Measurements from ENCODE around the gene ADCY2.
"Not testable (repeated sequence)": the region's sequence is repeated elsewhere in the genome, so short reads cannot be mapped to it uniquely, and the experiment has no call there.

The ADCY2 gene

DNA sequence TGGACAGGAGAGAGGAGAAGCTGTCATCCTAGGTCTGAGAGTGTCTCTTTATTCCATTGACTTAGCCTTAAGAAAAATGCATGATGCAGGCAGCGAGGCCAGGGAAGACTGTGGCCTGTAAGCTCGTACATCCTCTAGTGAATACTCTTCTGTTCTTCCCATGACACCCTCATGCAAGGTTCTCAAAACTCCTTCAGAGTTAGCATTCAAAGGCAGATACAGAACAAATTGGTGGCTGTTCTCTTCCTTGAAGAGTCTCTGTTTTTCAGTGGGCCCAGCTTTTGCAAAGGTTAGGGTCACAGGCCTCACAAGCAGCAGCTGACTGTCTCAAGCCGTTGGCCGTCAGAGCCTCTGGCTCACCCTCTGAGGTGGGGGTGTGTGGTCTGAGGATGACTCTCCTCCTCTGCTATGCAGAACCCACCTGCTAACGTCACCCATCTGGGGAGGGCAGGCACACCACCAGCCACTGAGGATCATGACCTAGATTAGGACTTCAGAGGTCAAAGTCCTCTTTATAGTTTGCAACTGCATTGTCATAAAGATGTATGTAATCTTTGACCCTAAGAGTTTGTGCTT is 15.1 kb downstream of the ADCY2 start:
- Mint-ChIP-seq H3K4me1 (ENCODE audit: low read depth in 2 of 2) (no peaks in the 10 kb centered on the region), H3K27me3 (no peaks in the 10 kb centered on the region), H3K9me3 (peaks cover 10 to 12% of the 10 kb centered on the region in 2 donors), H3K27ac (no peak overlapping the region), H3K4me3 (no peak overlapping the region), H3K36me3 (ENCODE audit: insufficient read depth) (no peaks in the 10 kb centered on the region)
- ATAC-seq (replicated peaks) (no peak), DNase-seq (no peak)

GRCh38 chr5:7412409-7412808 is 16.5 kb downstream of the ADCY2 start:
- no peak overlapping the region for H3K4me3 Mint-ChIP-seq
- H3K4me1 Mint-ChIP-seq (ENCODE audit: low read depth in 2 of 2) = no peaks in the 10 kb centered on the region
- H3K9me3 Mint-ChIP-seq = peaks cover 2 to 4% of the 10 kb centered on the region in 2 donors
- DNase-seq = no peak
- H3K36me3 Mint-ChIP-seq (ENCODE audit: insufficient read depth) = no peaks in the 10 kb centered on the region
- no peaks in the 10 kb centered on the region for H3K27me3 Mint-ChIP-seq
- no peak overlapping the region for H3K27ac Mint-ChIP-seq
- ATAC-seq (replicated peaks) = no peak

GRCh38 chr5:7415123-7415522 is 19.2 kb downstream of the ADCY2 start:
- no peak for DNase-seq
- no peak overlapping the region for H3K27ac Mint-ChIP-seq
- peaks cover 0 to 4% of the 10 kb centered on the region in 2 donors for H3K9me3 Mint-ChIP-seq
- no peaks in the 10 kb centered on the region for H3K4me1 Mint-ChIP-seq (ENCODE audit: low read depth in 2 of 2)
- H3K27me3 Mint-ChIP-seq = no peaks in the 10 kb centered on the region
- no peak for ATAC-seq (replicated peaks)
- H3K36me3 Mint-ChIP-seq (ENCODE audit: insufficient read depth) = no peaks in the 10 kb centered on the region
- no peak overlapping the region for H3K4me3 Mint-ChIP-seq

DNA sequence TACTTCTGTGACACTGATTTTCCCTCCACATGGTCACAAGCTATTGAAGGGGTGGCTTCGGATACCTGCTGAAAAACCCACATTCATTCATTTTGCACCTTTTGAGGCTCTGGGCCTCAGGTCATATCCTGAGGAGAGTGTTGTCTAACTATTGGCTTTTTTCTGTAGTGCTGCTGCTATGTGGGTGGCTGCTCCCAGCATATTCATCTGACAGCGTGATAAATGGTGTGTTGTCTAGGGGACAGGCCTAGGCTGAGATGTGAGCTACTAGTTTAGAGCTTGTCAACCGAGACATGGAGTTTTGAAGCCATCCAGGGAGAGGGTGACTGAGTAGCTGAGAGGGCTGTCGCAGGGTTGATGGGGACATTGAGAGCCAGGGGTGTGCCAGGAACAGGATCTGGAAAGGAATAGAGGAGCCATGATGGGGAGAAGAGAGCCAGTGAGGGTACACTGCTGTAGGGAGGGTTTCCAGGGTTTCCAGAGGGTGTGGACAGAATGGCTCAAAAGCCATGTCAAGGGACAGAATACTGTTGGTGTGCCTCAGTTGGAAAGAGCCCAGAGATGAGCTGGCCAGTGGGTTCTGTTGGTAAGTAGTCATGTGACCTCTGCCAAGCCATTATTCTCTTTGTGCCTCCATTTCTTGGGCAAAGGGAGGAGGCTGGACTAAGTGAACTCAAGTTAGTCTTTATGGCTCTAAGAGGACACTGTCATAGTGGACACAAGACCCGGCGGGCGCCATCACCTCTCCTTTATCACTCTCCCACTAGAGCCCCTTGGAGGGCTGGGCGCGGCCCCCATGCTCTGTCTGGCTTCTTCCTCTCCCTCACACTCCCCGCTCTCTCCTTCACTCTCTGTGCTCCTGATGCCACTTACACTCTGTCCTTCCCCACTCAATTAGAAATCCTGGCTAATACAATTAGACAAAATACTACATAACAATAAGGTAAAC is 19.9 kb downstream of the ADCY2 start:
- DNase-seq = no peak
- Mint-ChIP-seq H3K27me3 (no peaks in the 10 kb centered on the region), H3K9me3 (peaks cover 0 to 4% of the 10 kb centered on the region in 2 donors), H3K4me1 (ENCODE audit: low read depth in 2 of 2) (no peaks in the 10 kb centered on the region), H3K36me3 (ENCODE audit: insufficient read depth) (no peaks in the 10 kb centered on the region), H3K4me3 (no peak overlapping the region), H3K27ac (no peak overlapping the region)
- ATAC-seq (replicated peaks) = no peak

GRCh38 chr5:7418276-7418675 is 22.3 kb downstream of the ADCY2 start:
- Mint-ChIP-seq H3K4me3 (no peak overlapping the region), H3K9me3 (peaks cover 0 to 4% of the 10 kb centered on the region in 2 donors), H3K27ac (no peak overlapping the region), H3K27me3 (no peaks in the 10 kb centered on the region), H3K36me3 (ENCODE audit: insufficient read depth) (no peaks in the 10 kb centered on the region), H3K4me1 (ENCODE audit: low read depth in 2 of 2) (no peaks in the 10 kb centered on the region)
- ATAC-seq (replicated peaks) (no peak), DNase-seq (no peak)

- no peaks in the 10 kb centered on the region for H3K36me3 Mint-ChIP-seq (ENCODE audit: insufficient read depth)
- ATAC-seq (replicated peaks) (no peak), DNase-seq (no peak)
- peaks cover 4 to 6% of the 10 kb centered on the region in 2 donors for H3K9me3 Mint-ChIP-seq
- H3K27me3 Mint-ChIP-seq = no peaks in the 10 kb centered on the region
- H3K27ac Mint-ChIP-seq = no peak overlapping the region
- H3K4me3 Mint-ChIP-seq = no peak overlapping the region
- H3K4me1 Mint-ChIP-seq (ENCODE audit: low read depth in 2 of 2) = no peaks in the 10 kb centered on the region
Observed at GRCh38 chr5:7419367-7419766, 23.4 kb downstream of the ADCY2 start.

DNA sequence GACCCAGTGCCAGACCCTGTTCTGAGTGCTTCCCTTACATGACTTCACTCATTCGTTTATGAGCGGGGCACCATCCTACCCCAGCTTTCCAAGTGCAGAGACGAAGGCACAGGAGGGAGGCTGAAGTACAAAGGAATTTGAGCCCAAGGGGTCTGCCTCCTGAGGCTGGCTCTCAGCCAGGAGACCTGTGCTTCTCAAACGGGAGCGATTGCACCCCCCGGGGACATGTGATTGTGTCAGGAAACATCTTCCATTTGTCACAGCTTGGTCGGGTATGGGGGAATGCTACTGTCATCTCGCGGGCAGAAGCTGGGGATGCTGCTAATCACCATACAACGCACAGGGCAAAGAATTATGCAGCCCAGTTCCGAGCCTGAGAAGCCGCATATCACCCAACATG is 23.9 kb downstream of the ADCY2 start:
- no peak overlapping the region for H3K27ac Mint-ChIP-seq
- no peak overlapping the region for H3K4me3 Mint-ChIP-seq
- ATAC-seq (replicated peaks) = no peak

GRCh38 chr5:7420510-7421280 is 24.8 kb downstream of the ADCY2 start:
- no peak overlapping the region for H3K27ac Mint-ChIP-seq
- ATAC-seq (replicated peaks) = no peak
- no peak overlapping the region for H3K4me3 Mint-ChIP-seq
- DNase-seq = no peak
- no peaks in the 10 kb centered on the region for H3K27me3 Mint-ChIP-seq
- peaks cover 1 to 6% of the 10 kb centered on the region in 2 donors for H3K9me3 Mint-ChIP-seq
- no peaks in the 10 kb centered on the region for H3K36me3 Mint-ChIP-seq (ENCODE audit: insufficient read depth)
- H3K4me1 Mint-ChIP-seq (ENCODE audit: low read depth in 2 of 2) = no peaks in the 10 kb centered on the region

More for the DNA sequence above, 23.9 kb downstream of the ADCY2 start:
- Mint-ChIP-seq H3K4me1 (ENCODE audit: low read depth in 2 of 2) (no peaks in the 10 kb centered on the region), H3K27me3 (no peaks in the 10 kb centered on the region), H3K9me3 (peaks cover 4 to 6% of the 10 kb centered on the region in 2 donors), H3K36me3 (ENCODE audit: insufficient read depth) (no peaks in the 10 kb centered on the region)
- no peak for DNase-seq

DNA sequence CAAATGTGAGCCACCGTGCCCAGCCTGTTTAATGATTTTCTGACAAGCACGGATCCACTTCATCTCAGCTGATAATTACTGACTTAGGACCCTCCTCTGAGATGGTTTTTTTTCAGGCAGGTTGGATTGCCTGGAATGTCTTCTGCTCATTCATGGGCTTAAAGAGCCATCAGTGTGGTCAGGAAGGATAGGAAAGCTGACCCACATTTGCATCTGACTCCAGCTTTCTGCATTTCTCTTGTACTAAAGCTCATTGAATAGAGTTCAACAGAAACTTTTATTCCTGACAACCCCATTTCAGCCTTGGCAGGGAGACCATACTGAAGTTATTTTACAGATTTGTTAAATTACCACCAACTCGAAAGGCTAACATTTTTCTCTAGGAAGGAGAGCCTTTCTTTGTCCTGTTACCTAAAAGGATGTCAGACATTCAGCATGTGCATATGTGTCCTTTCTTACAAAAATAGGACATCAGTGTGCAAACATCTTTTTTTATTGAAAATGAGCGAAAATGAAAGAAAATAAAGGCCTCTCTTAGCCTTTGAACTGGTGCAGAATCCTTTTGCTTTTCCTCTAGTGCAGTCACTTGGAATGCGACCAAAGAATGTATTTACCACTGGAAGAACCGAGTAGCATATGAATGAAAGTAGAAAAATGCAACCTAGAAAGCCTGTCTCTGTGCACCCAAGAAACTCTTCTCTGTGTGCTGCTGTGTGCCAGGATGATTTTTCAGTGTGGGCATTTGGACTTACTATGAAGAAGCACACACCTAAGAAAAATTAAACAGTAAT is 26.6 kb downstream of the ADCY2 start:
- Mint-ChIP-seq H3K27ac (no peak overlapping the region), H3K36me3 (ENCODE audit: insufficient read depth) (no peaks in the 10 kb centered on the region), H3K4me1 (ENCODE audit: low read depth in 2 of 2) (no peaks in the 10 kb centered on the region), H3K4me3 (no peak overlapping the region), H3K27me3 (no peaks in the 10 kb centered on the region), H3K9me3 (peaks cover 0 to 6% of the 10 kb centered on the region in 2 donors)
- ATAC-seq (replicated peaks) = no peak
- DNase-seq = no peak

GRCh38 chr5:7423231-7423630 is 27.3 kb downstream of the ADCY2 start:
- ATAC-seq (replicated peaks); H3K4me3 Mint-ChIP-seq; DNase-seq; H3K36me3 Mint-ChIP-seq (ENCODE audit: insufficient read depth); H3K9me3 Mint-ChIP-seq; H3K27me3 Mint-ChIP-seq; H3K4me1 Mint-ChIP-seq (ENCODE audit: low read depth in 2 of 2); H3K27ac Mint-ChIP-seq: not testable (repeated sequence)

- DNase-seq = no peak
- ATAC-seq (replicated peaks) = no peak
- Mint-ChIP-seq H3K9me3 (peaks cover 2 to 6% of the 10 kb centered on the region in 2 donors), H3K4me1 (ENCODE audit: low read depth in 2 of 2) (no peaks in the 10 kb centered on the region), H3K36me3 (ENCODE audit: insufficient read depth) (no peaks in the 10 kb centered on the region), H3K4me3 (no peak overlapping the region), H3K27ac (no peak overlapping the region), H3K27me3 (no peaks in the 10 kb centered on the region)
Observed at GRCh38 chr5:7425830-7426229, 29.9 kb downstream of the ADCY2 start.

GRCh38 chr5:7426284-7426683 is 30.3 kb downstream of the ADCY2 start:
- H3K9me3 Mint-ChIP-seq = peaks cover 2 to 6% of the 10 kb centered on the region in 2 donors
- H3K4me1 Mint-ChIP-seq (ENCODE audit: low read depth in 2 of 2) = no peaks in the 10 kb centered on the region
- H3K27ac Mint-ChIP-seq = no peak overlapping the region
- no peaks in the 10 kb centered on the region for H3K36me3 Mint-ChIP-seq (ENCODE audit: insufficient read depth)
- no peaks in the 10 kb centered on the region for H3K27me3 Mint-ChIP-seq
- ATAC-seq (replicated peaks) = no peak
- H3K4me3 Mint-ChIP-seq = no peak overlapping the region
- no peak for DNase-seq

DNA sequence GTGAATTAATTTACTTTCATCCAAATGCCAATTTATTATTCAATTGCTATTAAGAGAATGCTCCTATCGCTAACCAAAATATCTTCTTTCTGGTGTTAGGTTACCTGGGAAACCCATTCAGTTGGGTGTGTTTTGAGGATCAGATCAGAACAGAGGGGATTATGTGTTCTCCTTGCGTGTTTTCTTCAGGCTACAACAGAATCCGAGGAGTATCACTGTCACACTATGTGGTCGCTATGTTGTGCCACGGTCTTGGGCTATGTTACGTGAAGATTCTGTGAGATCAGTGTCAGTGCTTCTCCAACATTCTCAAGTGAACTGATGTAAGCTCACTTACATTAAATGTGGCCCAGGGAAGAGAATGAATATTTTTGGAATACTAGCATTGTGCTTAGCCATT is 39.0 kb downstream of the ADCY2 start:
- Mint-ChIP-seq H3K4me1 (ENCODE audit: low read depth in 2 of 2) (no peaks in the 10 kb centered on the region), H3K27ac (no peak overlapping the region), H3K4me3 (no peak overlapping the region), H3K27me3 (no peaks in the 10 kb centered on the region), H3K9me3 (peaks cover 4 to 16% of the 10 kb centered on the region in 2 donors), H3K36me3 (ENCODE audit: insufficient read depth) (no peaks in the 10 kb centered on the region)
- ATAC-seq (replicated peaks) = no peak
- DNase-seq = no peak

Data from effector memory CD8-positive, alpha-beta T cell (primary cell).